OCI-LY3 (cell line): ENCODE data around the gene PTPRA.
"Not testable (repeated sequence)": the region's sequence is repeated elsewhere in the genome, so short reads cannot be mapped to it uniquely, and the experiment has no call there.

Experiments used
- H2AFZ ChIP-seq: fragments of 200-600, 300-600 bp; shearing (Covaris generic); 2 replicates; pipeline ENCODE4 v1.6.0; 2014; ENCODE audit warnings: antibody characterized with exemption, low read depth, low read length
- H3K27ac ChIP-seq: fragments of 200-600, 300-600 bp; sonication (generic); 2 replicates; pipeline ENCODE4 v1.5.1; 2014; ENCODE audit warnings: mild to moderate bottlenecking, low read length, moderate library complexity, mixed read lengths
- H3K27me3 ChIP-seq: fragments of 200-600, 300-600 bp; sonication (generic); 2 replicates; pipeline ENCODE4 v1.6.1; 2014; ENCODE audit warnings: low read depth, low read length, mixed read lengths
- H3K36me3 ChIP-seq: fragments of 200-600, 300-600 bp; sonication (generic); replicated peaks from 2 replicates; pipeline ENCODE3; 2014; ENCODE audit warnings: low read depth, low read length, mixed read lengths
- H3K4me1 ChIP-seq: fragments of 300-600, 200-600 bp; sonication (generic); 2 replicates; pipeline ENCODE4 v1.6.1; 2014; ENCODE audit warnings: low read length, mixed read lengths
- H3K4me2 ChIP-seq: fragments of 200-600, 300-600 bp; sonication (generic); 2 replicates; pipeline ENCODE4 v1.6.1; 2014; ENCODE audit warnings: low read length, mixed read lengths
- H3K4me3 ChIP-seq: fragments of 300-600, 200-600 bp; sonication (generic); 2 replicates; pipeline ENCODE4 v1.5.1; 2014; ENCODE audit warnings: antibody characterized with exemption, mild to moderate bottlenecking, low read length, moderate library complexity
- H3K79me2 ChIP-seq: fragments of 300-600, 200-600 bp; shearing (Covaris generic); 2 replicates; pipeline ENCODE4 v1.6.1; 2014; ENCODE audit warnings: mild to moderate bottlenecking, low read length, mixed read lengths
- H3K9ac ChIP-seq: fragments of 300-600, 200-600 bp; shearing (Covaris generic); 2 replicates; pipeline ENCODE4 v1.6.0; 2014; ENCODE audit warnings: mild to moderate bottlenecking, low read length, moderate library complexity
- H3K9me3 ChIP-seq: fragments of 200-600, 300-600 bp; shearing (Covaris generic); 2 replicates; pipeline ENCODE4 v1.6.1; 2014; ENCODE audit warnings: low read length, mixed read lengths; ENCODE audit not compliant: insufficient read depth
- H4K20me1 ChIP-seq: fragments of 200-600, 300-600 bp; sonication (generic); 2 replicates; pipeline ENCODE4 v1.6.1; 2016; ENCODE audit warnings: low read length, mixed read lengths; ENCODE audit not compliant: insufficient read depth
- EZH2phosphoT487 ChIP-seq: fragments of 200-600 bp; shearing (Covaris generic); IDR thresholded peaks from 2 replicates; pipeline ENCODE4 v1.6.1; 2018; ENCODE audit warnings: antibody characterized with exemption, mixed run types, low read depth
- TF ChIP-seq, protein P1 (sequence below): fragments of 200-600, 300-600 bp; sonication (generic); IDR thresholded peaks from 2 replicates; pipeline ENCODE4 v1.5.1; 2014; ENCODE audit warnings: antibody characterized with exemption, low read length, low read depth

The PTPRA gene

GRCh38 chr20:2894221-2894620 lies 20.9 kb downstream of the PTPRA start:
- TF ChIP-seq EZH2phosphoT487: no peak
- TF ChIP-seq, protein P1, sequence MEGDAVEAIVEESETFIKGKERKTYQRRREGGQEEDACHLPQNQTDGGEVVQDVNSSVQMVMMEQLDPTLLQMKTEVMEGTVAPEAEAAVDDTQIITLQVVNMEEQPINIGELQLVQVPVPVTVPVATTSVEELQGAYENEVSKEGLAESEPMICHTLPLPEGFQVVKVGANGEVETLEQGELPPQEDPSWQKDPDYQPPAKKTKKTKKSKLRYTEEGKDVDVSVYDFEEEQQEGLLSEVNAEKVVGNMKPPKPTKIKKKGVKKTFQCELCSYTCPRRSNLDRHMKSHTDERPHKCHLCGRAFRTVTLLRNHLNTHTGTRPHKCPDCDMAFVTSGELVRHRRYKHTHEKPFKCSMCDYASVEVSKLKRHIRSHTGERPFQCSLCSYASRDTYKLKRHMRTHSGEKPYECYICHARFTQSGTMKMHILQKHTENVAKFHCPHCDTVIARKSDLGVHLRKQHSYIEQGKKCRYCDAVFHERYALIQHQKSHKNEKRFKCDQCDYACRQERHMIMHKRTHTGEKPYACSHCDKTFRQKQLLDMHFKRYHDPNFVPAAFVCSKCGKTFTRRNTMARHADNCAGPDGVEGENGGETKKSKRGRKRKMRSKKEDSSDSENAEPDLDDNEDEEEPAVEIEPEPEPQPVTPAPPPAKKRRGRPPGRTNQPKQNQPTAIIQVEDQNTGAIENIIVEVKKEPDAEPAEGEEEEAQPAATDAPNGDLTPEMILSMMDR: no peak
- peaks cover 64% of the 10 kb centered on the region for H3K79me2 ChIP-seq
- H3K9me3 ChIP-seq: no peaks in the 10 kb centered on the region
- no peak overlapping the region for H3K4me3 ChIP-seq
- peaks cover 13% of the 10 kb centered on the region for H3K36me3 ChIP-seq
- H3K27me3 ChIP-seq: no peaks in the 10 kb centered on the region
- H4K20me1 ChIP-seq: peaks cover 36% of the 10 kb centered on the region; the same call in 1 of the 2 replicates
- no peak overlapping the region for H3K27ac ChIP-seq
- no peak overlapping the region for H2AFZ ChIP-seq
- no peak overlapping the region for H3K4me2 ChIP-seq
- H3K4me1 ChIP-seq: no peaks in the 10 kb centered on the region
- H3K9ac ChIP-seq: no peak overlapping the region

DNA sequence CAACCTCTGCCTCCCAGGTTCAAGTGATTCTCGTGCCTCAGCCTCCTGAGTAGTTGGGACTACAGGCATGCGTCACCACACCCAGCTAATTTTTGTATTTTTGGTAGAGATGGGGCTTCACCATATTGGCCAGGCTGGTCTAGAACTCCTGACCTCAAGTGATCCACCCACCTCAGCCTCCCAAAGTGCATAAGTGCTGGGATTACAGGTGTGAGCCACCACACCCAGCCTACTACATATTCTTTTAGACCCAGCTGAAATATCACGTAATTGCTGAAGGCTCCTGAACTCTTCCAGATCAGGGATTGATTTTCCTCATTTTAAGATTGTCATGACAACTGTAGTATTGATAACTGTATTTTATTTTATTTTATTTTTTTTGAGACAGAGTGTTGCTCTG lies 21.9 kb downstream of the PTPRA start:
- not testable (repeated sequence) for H2AFZ ChIP-seq, H3K27ac ChIP-seq, H3K4me1 ChIP-seq, H3K27me3 ChIP-seq, H3K4me2 ChIP-seq, H3K9ac ChIP-seq, H3K4me3 ChIP-seq, H3K9me3 ChIP-seq
- Histone ChIP-seq H4K20me1 (peaks cover 29% of the 10 kb centered on the region; the same call in 1 of the 2 replicates), H3K79me2 (peaks cover 63% of the 10 kb centered on the region), H3K36me3 (peaks cover 13% of the 10 kb centered on the region)

GRCh38 chr20:2899243-2899642 lies 26.0 kb downstream of the PTPRA start:
- Histone ChIP-seq H3K27ac (no peak overlapping the region), H4K20me1 (peaks cover 18% of the 10 kb centered on the region), H3K9ac (no peak overlapping the region), H3K27me3 (no peaks in the 10 kb centered on the region), H3K79me2 (peaks cover 37% of the 10 kb centered on the region), H2AFZ (no peak overlapping the region), H3K36me3 (peaks cover 7% of the 10 kb centered on the region), H3K4me3 (no peak overlapping the region), H3K4me2 (no peak overlapping the region), H3K4me1 (no peaks in the 10 kb centered on the region), H3K9me3 (no peaks in the 10 kb centered on the region)
- no peak for TF ChIP-seq EZH2phosphoT487
- TF ChIP-seq, protein P1: no peak

DNA sequence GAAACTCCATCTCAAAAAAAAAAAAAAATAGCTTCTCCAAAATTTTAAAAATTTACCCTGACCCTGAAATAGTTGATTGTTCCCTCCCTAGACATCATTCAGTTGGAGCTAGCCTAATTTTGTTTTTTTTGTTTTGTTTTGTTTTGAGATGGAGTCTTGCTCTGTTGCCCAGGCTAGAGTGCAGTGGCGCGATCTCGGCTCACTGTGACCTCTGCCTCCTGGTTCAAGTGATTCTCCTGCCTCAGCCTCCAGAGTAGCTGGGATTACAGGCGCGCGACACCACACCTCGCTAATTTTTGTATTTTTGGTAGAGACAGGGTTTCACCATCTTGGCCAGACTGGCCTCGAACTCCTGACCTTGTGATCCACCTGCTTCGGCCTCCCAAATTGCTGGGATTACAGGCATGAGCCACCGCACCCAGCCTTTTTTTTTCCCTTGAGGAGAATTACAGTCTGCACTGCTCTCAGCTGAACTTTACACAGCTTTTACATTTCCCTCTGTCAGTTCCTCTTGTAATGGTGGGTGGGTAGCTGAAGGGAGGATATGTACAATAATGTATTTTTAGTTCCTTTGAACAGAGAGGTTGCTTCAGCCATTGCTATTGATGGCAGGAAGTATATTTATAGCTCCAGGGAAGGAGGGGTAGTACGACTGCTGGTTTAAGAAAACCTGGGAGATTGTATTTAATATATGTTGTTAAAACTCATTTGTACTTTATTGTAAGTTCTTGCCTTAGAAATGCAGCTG lies 27.7 kb downstream of the PTPRA start:
- Histone ChIP-seq H3K4me3 (no peak overlapping the region), H4K20me1 (peaks cover 18% of the 10 kb centered on the region), H3K27me3 (no peaks in the 10 kb centered on the region), H3K4me1 (no peaks in the 10 kb centered on the region), H3K36me3 (peaks cover 2% of the 10 kb centered on the region), H3K4me2 (no peak overlapping the region), H3K79me2 (peaks cover 26% of the 10 kb centered on the region; the same call in 1 of the 2 replicates), H3K9me3 (no peaks in the 10 kb centered on the region), H3K27ac (no peak overlapping the region), H2AFZ (no peak overlapping the region), H3K9ac (no peak overlapping the region)
- TF ChIP-seq, protein P1: no peak
- no peak for TF ChIP-seq EZH2phosphoT487
